ENCODE results near the gene CRISP1.
"Not testable (repeated sequence)": the region's sequence is repeated elsewhere in the genome, so short reads cannot be mapped to it uniquely, and the experiment has no call there.

CRISP1 gene

DNA sequence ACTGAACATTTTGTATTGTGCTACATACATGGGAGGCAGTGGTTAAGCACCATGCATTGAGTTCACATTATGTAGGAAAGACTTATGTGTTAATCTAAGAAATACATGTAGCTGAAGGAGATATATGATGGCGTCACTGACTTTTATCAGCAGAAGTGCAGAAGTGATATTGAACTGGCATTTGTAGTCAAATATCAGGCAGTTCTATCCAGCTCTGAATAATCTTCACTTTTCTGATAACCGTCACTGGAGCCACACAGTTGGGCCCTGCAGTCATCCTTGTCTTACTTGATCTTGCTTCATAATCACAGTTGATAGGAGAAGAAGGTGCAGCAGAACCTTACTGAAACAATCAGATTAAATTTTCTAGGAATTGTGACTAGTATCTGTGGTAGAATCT lies 26.4 kb downstream of the CRISP1 start:
- DNase-seq = no peak

DNA sequence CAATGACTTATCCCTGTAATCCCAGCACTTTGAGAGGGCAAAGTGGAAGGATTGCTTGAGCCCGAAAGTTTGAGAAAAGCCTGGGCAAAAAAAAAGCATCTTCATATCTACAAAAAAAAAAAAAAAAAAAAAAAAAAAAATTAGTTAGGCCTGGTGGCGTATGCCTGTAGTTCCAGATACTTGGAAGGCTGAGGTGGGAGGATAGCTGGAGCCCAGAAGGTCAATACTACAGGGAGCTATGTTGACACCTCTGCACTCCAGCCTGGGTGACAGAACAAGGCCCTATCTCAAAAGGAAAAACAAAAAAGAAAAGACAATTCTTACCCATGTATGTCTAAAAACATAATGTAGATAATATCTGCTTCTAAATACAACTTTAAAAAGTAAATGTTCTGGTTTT lies 27.2 kb downstream of the CRISP1 start:
- DNase-seq = no peak

GRCh38 chr6:49835140-49835539 lies 31.2 kb downstream of the CRISP1 start:
- no peak for DNase-seq

GRCh38 chr6:49833386-49833785 lies 32.9 kb downstream of the CRISP1 start:
- no peak for DNase-seq

GRCh38 chr6:49826743-49827406 lies 39.5 kb downstream of the CRISP1 start:
- DNase-seq = no peak

DNA sequence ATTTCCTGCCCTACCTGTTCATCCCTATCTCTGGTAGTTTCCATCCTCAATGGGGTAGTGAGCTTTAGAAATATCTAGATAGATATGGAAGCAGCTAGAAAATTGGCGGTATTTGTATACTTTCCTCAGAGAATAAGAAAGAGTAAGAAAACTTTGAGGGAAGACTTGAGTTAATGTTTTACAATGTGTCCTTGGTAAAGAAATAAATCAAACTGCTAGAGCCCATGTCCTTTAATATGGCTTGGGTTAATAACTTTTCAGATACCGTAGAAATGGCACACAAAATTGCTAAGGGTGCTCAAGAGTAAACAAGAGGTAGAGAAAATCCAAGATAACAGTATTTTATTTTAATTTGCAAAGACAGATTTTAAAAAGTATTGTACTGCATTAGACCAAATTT lies 51.2 kb downstream of the CRISP1 start:
- no peak for DNase-seq

- DNase-seq = no peak
These were observed 53.1 kb downstream of the CRISP1 start for GRCh38 chr6:49813248-49813647.

DNA sequence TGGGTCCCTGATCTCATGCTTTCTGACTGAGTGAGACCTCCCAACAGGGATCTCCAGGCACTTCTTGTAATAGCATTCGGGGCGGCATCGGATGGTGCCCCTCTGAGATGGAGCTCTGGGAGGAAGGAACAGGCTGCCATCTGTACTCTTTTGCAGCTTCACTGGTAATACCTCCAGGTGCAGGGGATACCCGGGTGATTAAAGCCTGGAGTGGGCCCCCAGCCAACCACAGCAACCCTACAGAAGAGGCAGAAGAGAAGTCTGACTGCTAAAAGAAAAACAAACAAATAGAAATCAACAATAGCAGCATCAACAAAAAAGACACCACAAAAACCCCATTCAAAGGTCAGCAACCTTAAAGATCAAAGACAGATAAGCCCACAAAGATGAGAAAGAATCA lies 60.2 kb downstream of the CRISP1 start:
- DNase-seq = no peak

GRCh38 chr6:49805246-49805645 lies 61.1 kb downstream of the CRISP1 start:
- DNase-seq = no peak

GRCh38 chr6:49801525-49801924 lies 64.8 kb downstream of the CRISP1 start:
- DNase-seq = no peak

GRCh38 chr6:49799090-49799489 lies 67.2 kb downstream of the CRISP1 start:
- DNase-seq = no peak

DNA sequence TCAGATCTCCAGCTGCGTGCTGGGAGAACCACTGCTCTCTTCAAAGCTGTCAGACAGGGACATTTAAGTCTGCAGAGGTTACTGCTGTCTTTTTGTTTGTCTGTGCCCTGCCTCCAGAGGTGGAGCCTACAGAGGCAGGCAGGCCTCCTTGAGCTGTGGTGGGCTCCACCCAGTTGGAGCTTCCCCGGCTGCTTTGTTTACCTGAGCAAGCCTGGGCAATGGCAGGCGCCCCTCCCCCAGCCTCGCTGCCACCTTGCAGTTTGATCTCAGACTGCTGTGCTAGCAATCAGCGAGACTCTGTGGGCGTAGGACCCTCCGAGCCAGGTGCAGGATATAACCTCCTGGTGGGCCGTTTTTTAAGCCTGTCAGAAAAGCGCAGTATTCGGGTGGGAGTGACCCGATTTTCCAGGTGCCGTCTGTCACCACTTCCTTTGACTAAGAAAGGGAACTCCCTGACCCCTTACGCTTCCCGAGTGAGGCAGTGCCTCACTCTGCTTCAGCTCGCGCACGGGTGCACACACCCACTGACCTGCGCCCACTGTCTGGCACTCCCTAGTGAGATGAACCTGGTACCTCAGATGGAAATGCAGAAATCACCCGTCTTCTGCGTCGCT lies 69.4 kb downstream of the CRISP1 start:
- not testable (repeated sequence) for DNase-seq

- no peak for DNase-seq
These were observed 76.0 kb downstream of the CRISP1 start for GRCh38 chr6:49790341-49790740.

DNA sequence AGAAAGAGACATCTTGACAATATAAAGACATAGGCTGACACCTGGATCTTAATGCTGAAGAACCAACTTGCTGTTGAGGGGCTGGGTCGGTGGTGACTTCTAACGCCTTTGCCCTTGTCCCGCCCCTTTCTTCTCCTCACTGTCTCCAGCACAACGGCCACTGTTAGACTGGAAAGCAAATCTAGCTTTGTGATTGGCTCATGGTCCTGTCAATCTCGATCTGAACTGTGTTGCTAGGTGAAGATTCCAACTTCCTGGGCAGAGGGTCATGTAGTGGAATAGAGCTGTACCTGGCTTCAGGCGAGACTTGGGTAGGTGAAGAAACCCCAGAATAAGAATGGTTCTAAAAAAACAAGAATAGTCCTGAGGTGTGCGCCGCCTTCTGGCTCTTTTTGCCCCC lies 79.2 kb downstream of the CRISP1 start, which contains the start of gene PGK2:
PGK2 (minus strand) TSS at position 110 of the 400 bp plus-strand sequence; CDS start at position 12, 98 bp downstream.
- no peak for DNase-seq

GRCh38 chr6:49784272-49784671 lies 82.1 kb downstream of the CRISP1 start:
- no peak for DNase-seq
